ENCODE results near the gene ASB11. TPM values are rescaled to one million over a fixed set of nuclear protein-coding genes. Genes with fewer than 3 reads are reported as not detected.

Gene ASB11, protein sequence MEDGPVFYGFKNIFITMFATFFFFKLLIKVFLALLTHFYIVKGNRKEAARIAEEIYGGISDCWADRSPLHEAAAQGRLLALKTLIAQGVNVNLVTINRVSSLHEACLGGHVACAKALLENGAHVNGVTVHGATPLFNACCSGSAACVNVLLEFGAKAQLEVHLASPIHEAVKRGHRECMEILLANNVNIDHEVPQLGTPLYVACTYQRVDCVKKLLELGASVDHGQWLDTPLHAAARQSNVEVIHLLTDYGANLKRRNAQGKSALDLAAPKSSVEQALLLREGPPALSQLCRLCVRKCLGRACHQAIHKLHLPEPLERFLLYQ
- not detected in 5 replicates for total RNA-seq (2022; extraction: Qiagen RNA extraction)

DNA sequence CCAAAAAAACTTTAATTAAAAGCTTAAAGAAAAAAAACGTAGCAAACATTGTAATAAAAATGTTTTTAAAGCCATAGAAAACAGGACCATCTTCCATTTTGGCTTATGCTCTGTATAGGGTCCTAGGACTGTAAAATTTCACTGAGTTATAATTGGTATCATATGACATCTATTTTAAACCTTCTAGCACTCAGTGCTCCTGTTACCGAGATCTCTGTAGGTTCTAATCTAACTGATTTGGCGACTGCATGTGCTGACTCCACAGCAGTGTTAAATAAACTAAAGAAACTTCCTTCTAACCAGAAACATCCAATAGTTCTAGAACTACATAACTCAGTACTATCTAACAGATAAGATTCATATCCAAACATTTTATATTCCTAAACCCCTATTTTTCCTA lies at the start of gene ASB11:
TSS of gene ASB11 (minus strand) at position 132 of the 400 bp plus-strand sequence. CDS start at position 97, 35 bp downstream.

GRCh38 chrX:15335135-15336022 lies 19.9 kb upstream of the ASB11 start, which contains the start of gene PIGA:
PIGA (minus strand) TSS chrX:15335523; CDS start chrX:15331930, 3,593 bp downstream.

DNA sequence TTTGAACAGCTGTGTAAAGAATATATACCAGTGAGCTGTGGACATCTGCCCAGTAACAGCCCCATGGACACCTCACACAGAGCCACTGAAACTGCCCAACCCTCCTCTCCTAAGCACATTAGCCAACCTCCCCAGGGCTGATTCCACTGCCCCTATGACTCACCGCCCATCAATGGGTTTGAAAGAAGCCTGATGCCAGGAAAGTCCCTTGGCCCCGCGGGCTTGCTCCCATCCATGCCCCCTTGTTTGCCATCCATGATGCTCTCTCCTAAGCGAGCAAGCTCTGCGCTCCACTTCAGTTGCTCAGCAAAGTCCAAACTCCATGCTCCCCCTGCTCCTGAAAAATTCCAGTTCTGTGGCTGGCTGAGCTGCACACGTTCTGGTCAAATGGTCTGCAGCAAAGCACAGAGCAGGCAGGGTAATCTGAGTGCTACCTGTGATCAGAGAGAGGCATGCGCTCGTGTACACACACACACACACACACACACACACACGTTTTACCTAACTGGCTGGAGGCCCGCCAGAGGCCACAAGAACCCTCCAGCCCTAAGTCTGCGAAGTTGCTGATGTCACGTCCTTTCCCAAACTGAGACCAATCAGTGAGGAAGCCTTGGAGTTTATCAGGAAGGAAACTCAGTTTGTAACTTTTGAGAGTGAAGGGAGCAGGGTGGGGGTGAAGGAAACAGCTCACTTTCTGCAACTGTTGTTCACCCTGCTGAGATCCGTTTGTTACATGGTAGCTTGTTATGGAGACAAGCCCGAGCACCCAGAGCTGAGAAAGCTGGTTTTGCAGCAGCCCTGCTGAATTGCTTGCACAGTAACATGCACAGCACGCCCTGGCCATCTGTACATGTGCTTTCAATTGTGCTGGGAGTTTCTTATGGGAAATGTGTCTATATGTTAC lies 45.6 kb downstream of the ASB11 start, which contains the start of gene ASB9:
TSS of gene ASB9 (minus strand) at position 466 of the 904 bp plus-strand sequence. CDS start at position 257, 209 bp downstream.

Other genes starting within 250 kb of the ASB11 start
- 19.5 to 25.3 TPM (median 21.0 TPM) in 5 replicates for gene ASB9, start 45.6 kb downstream of the ASB11 start, total RNA-seq (2022; extraction: Qiagen RNA extraction)
- 6.3 to 10.2 TPM (median 8.9 TPM) in 5 replicates for gene PIGA, start 19.9 kb upstream of the ASB11 start, total RNA-seq (2022; extraction: Qiagen RNA extraction)
- gene VEGFD, start 68.8 kb upstream of the ASB11 start, total RNA-seq (2022; extraction: Qiagen RNA extraction): 0.14 to 0.57 TPM (median 0.22 TPM) in 5 replicates
- gene PIR, start 177.7 kb upstream of the ASB11 start, total RNA-seq (2022; extraction: Qiagen RNA extraction): 51.4 to 54.5 TPM (median 52.4 TPM) in 5 replicates
- gene BMX, start 185.2 kb upstream of the ASB11 start, total RNA-seq (2022; extraction: Qiagen RNA extraction): not detected in 5 replicates